Loucy (cell line): ENCODE data around the gene BLOC1S6.

Experiments used
- H2AFZ ChIP-seq: fragments of 200-600 bp; sonication (generic); 2 replicates; pipeline ENCODE4 v1.6.0; 2016; ENCODE audit warnings: antibody characterized with exemption, mild to moderate bottlenecking, low read length, moderate library complexity
- H3F3A ChIP-seq: fragments of 200-600 bp; 2 replicates; pipeline ENCODE4 v1.6.0; 2016; ENCODE audit warnings: antibody characterized with exemption, low read depth, mild to moderate bottlenecking
- H3K27me3 ChIP-seq: fragments of 200-600 bp; sonication (generic); 2 replicates; pipeline ENCODE4 v1.6.1; 2014; ENCODE audit warnings: low read length, mild to moderate bottlenecking; ENCODE audit not compliant: insufficient read depth, poor library complexity, severe bottlenecking
- H3K36me3 ChIP-seq: fragments of 200-600 bp; sonication (generic); 2 replicates; pipeline ENCODE4 v1.6.1; 2016; ENCODE audit warnings: low read length; ENCODE audit not compliant: insufficient read depth
- H3K4me1 ChIP-seq: fragments of 200-600 bp; sonication (generic); 2 replicates; pipeline ENCODE4 v1.5.1; 2014; ENCODE audit warnings: low read length, mild to moderate bottlenecking; ENCODE audit not compliant: insufficient read depth, poor library complexity, severe bottlenecking
- H3K4me2 ChIP-seq: fragments of 200-600 bp; sonication (generic); 2 replicates; pipeline ENCODE4 v1.6.0; 2014; ENCODE audit warnings: antibody characterized with exemption, low read length, low read depth, mild to moderate bottlenecking; ENCODE audit not compliant: poor library complexity, severe bottlenecking
- H3K4me3 ChIP-seq: fragments of 200-600 bp; sonication (generic); 2 replicates; pipeline ENCODE4 v1.5.1; 2014; ENCODE audit warnings: low read length, mild to moderate bottlenecking, mixed read lengths; ENCODE audit not compliant: poor library complexity, severe bottlenecking
- H3K79me2 ChIP-seq: fragments of 200-600 bp; sonication (generic); 2 replicates; pipeline ENCODE4 v1.6.1; 2014; ENCODE audit warnings: low read length; ENCODE audit not compliant: insufficient read depth
- H3K9ac ChIP-seq: fragments of 200-600 bp; sonication (generic); 2 replicates; pipeline ENCODE4 v1.6.0; 2014; ENCODE audit warnings: mild to moderate bottlenecking, low read depth, low read length, moderate library complexity; ENCODE audit not compliant: poor library complexity, severe bottlenecking
- H3K9me2 ChIP-seq: fragments of 200-600 bp; sonication (generic); replicated peaks from 2 replicates; pipeline ENCODE4 v1.6.1; 2016; ENCODE audit warnings: low read depth, low read length, mixed read lengths
- H3K9me3 ChIP-seq: fragments of 200-600 bp; sonication (generic); 2 replicates; pipeline ENCODE4 v1.6.1; 2014; ENCODE audit warnings: mild to moderate bottlenecking, antibody characterized with exemption, low read length, low read depth; ENCODE audit not compliant: insufficient read depth
- H4K20me1 ChIP-seq: fragments of 200-600 bp; sonication (generic); 2 replicates; pipeline ENCODE4 v1.6.0; 2014; ENCODE audit warnings: antibody characterized with exemption, low read length, mild to moderate bottlenecking; ENCODE audit not compliant: insufficient read depth, poor library complexity, severe bottlenecking
- CTCF ChIP-seq: fragments of 200-600 bp; sonication (generic); conservative IDR thresholded peaks from 2 replicates; pipeline ENCODE4 v1.5.1; 2014; ENCODE audit warnings: mild to moderate bottlenecking, antibody characterized with exemption, low read length
- EZH2phosphoT487 ChIP-seq: fragments of 200-600 bp; IDR thresholded peaks from 2 replicates; pipeline ENCODE4 v1.6.1; 2018; ENCODE audit warnings: antibody characterized with exemption, mild to moderate bottlenecking, moderate library complexity, borderline replicate concordance

The BLOC1S6 gene

DNA sequence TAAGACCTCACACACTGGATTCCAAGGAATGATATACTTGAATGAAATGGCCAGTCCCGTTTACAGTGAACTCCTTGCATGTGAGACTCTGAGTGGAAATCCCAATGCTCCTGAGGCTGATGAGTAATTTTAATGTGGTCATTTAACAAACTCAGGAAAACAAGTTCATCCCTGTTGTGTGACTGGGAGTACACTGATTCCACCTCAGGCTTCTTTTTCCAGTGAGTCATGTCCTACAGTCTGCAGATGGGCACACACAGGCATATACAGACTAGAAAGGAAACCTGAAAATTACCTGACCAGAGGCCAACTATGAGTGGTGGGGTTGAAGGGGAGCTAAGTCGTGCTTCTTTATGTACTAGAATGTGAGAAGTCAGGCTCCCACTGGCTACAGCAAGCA is 53.4 kb downstream of the BLOC1S6 start:
- no peak overlapping the region for H3K4me2 ChIP-seq
- no peak overlapping the region for H3K9ac ChIP-seq
- no peaks in the 10 kb centered on the region for H3K9me2 ChIP-seq
- H3F3A ChIP-seq: no peaks in the 10 kb centered on the region
- H3K36me3 ChIP-seq: no peaks in the 10 kb centered on the region
- no peaks in the 10 kb centered on the region for H3K79me2 ChIP-seq
- no peaks in the 10 kb centered on the region for H4K20me1 ChIP-seq
- H3K4me3 ChIP-seq: no peak overlapping the region
- H3K27me3 ChIP-seq: no peaks in the 10 kb centered on the region
- H3K9me3 ChIP-seq: no peaks in the 10 kb centered on the region
- peaks cover 4% of the 10 kb centered on the region for H3K4me1 ChIP-seq
- TF ChIP-seq CTCF: no peak
- no peak for TF ChIP-seq EZH2phosphoT487
- no peak overlapping the region for H2AFZ ChIP-seq

DNA sequence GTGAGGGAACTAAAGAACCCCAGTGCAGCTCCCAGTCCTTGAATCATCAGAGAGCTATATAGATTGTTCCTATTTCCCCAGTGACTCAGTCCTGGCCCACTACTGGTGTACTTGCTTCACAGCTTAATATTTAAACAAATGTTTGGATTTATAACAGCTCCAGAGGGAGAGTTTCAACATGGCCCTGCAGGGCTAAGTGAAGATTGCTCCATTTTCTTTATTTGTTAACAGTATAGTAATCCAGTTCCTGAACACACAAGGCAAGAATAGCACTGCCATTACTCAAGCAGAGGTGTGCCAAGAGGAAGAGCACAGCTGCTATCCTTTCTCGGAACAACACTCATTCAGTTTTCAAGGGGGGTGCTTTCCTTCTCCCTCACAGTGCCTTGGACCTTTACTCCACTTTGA is 54.2 kb downstream of the BLOC1S6 start:
- Histone ChIP-seq H3K79me2 (no peaks in the 10 kb centered on the region), H3K4me2 (no peak overlapping the region), H4K20me1 (no peaks in the 10 kb centered on the region), H2AFZ (no peak overlapping the region), H3K27me3 (no peaks in the 10 kb centered on the region), H3F3A (no peaks in the 10 kb centered on the region), H3K9me3 (no peaks in the 10 kb centered on the region), H3K4me3 (no peak overlapping the region), H3K36me3 (no peaks in the 10 kb centered on the region), H3K9ac (no peak overlapping the region), H3K4me1 (no peaks in the 10 kb centered on the region), H3K9me2 (no peaks in the 10 kb centered on the region)
- TF ChIP-seq EZH2phosphoT487: no peak
- no peak for TF ChIP-seq CTCF

DNA sequence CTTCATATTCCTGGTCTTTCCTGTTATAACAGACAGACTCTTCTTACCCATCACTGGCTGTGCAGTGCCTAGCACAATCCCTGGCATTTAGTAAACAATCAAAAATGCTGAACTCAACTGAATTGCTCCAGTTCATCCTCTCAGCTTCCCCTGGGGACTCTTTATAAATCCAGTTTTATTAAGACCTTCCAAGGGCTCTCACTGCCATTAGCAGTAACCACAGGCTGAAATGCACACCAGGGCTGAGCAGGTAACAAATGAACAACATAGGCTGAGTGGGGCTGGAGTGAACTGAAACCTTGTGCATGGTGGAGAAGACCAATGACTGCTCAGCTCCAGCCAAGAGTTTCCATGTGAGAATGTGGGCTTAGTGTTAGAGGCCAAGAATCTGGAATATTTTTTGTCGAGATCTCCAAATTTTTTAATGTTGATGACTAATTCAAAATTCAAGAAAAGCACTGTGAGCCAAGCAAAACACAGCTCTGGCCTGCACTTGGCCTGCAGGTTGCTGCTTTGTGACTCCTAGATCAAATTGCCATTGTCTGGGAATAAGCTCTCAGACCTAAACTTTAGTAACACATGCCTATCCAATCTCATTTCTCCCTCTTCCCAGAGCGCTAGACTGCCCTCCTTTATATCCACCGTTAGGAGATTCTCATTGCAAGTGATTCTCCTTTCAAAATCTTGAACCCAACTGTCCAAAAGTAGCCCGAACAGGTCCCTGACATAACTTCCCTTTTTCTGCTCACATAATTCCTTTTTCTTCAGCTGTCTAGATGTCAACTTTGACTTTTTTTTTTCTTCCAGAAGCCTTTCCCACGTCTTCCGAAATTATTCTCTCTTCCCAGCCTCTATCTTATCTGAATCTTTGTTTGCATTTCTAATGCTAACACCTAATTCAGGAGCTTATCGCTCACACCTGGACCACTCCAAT is 55.1 kb downstream of the BLOC1S6 start:
- no peak overlapping the region for H3K4me2 ChIP-seq
- no peaks in the 10 kb centered on the region for H3F3A ChIP-seq
- H3K9me3 ChIP-seq: no peaks in the 10 kb centered on the region
- H2AFZ ChIP-seq: no peak overlapping the region
- H3K4me3 ChIP-seq: no peak overlapping the region
- no peaks in the 10 kb centered on the region for H3K4me1 ChIP-seq
- no peaks in the 10 kb centered on the region for H3K9me2 ChIP-seq
- no peak for TF ChIP-seq CTCF
- TF ChIP-seq EZH2phosphoT487: no peak
- H4K20me1 ChIP-seq: no peaks in the 10 kb centered on the region
- no peak overlapping the region for H3K9ac ChIP-seq
- H3K36me3 ChIP-seq: no peaks in the 10 kb centered on the region
- H3K79me2 ChIP-seq: no peaks in the 10 kb centered on the region
- H3K27me3 ChIP-seq: no peaks in the 10 kb centered on the region
